HL-60 (cell line): Measurements from ENCODE around the gene PPP1R27.

ENCODE experiments used
- CTCF ChIP-seq: IDR thresholded peaks from one replicate; pipeline ENCODE4 v1.5.1; 2011; ENCODE audit warnings: low read length, control low read depth, inconsistent platforms; ENCODE audit not compliant: insufficient read depth
- GABPA ChIP-seq: IDR thresholded peaks from 2 replicates; pipeline ENCODE4 v1.6.1; 2012; ENCODE audit warnings: low read depth
- REST ChIP-seq: IDR thresholded peaks from 2 replicates; pipeline ENCODE4 v1.6.1; 2012; ENCODE audit warnings: low read depth; ENCODE audit not compliant: insufficient replicate concordance

- no peak for TF ChIP-seq CTCF
- TF ChIP-seq REST, result no peak
- 0 out of 2 replicates have a peak, but pooled peaks have one; percentile 7 for TF ChIP-seq GABPA
These were observed 8.1 kb upstream of the PPP1R27 start for GRCh38 chr17:81842725-81843504.
